Measurements from ENCODE around the gene DUSP7.

GRCh38 chr3:52046186-52046901, 10.0 kb downstream of the DUSP7 start:
- no peak for TF ChIP-seq CREM (CRISPR knock-in tag; IDR thresholded peaks at IDR 0.05)
- no peak for TF ChIP-seq ATF2 (CRISPR knock-in tag; IDR thresholded peaks at IDR 0.05; ENCODE audit: borderline replicate concordance, low read depth)
- TF ChIP-seq HMGXB4 (CRISPR knock-in tag; IDR thresholded peaks at IDR 0.05), result no peak
- TF ChIP-seq USF2 (CRISPR knock-in tag; IDR thresholded peaks at IDR 0.05), result no peak
- no peak for TF ChIP-seq CTCF (IDR thresholded peaks at IDR 0.05)
- TF ChIP-seq SP1 (CRISPR knock-in tag; conservative IDR thresholded peaks at IDR 0.05), result no peak
- TF ChIP-seq NR3C1 (CRISPR knock-in tag; conservative IDR thresholded peaks at IDR 0.05; ENCODE audit: low read depth), result no peak
- no peak for TF ChIP-seq MAX (CRISPR knock-in tag; IDR thresholded peaks at IDR 0.05)
- no peak for TF ChIP-seq ZNF532 (CRISPR knock-in tag; IDR thresholded peaks at IDR 0.05; ENCODE audit: borderline replicate concordance)
- no peak for TF ChIP-seq ZNF121 (CRISPR knock-in tag; IDR thresholded peaks at IDR 0.05)
- TF ChIP-seq ZNF232 (CRISPR knock-in tag; IDR thresholded peaks at IDR 0.05), result no peak
- TF ChIP-seq PREB (CRISPR knock-in tag; IDR thresholded peaks at IDR 0.05; ENCODE audit: borderline replicate concordance), result no peak
- no peak for TF ChIP-seq FOXP4 (CRISPR knock-in tag; IDR thresholded peaks at IDR 0.05)
- no peak for TF ChIP-seq CREB1 (CRISPR knock-in tag; IDR thresholded peaks at IDR 0.05)

Measured in WTC11 (cell line).